Measurements from ENCODE around the gene CXCR5. TPM values are rescaled to one million over a fixed set of nuclear protein-coding genes. Genes with fewer than 3 reads are reported as not detected.
"Not testable (repeated sequence)": the region's sequence is repeated elsewhere in the genome, so short reads cannot be mapped to it uniquely, and the experiment has no call there.

The CXCR5 gene
- polyA plus RNA-seq = under 1 TPM; 0.22 to 1.00 (median 0.46) TPM

GRCh38 chr11:118883368-118884071 is at the start of gene CXCR5:
TSS of gene CXCR5 (plus strand) at chr11:118883892. CDS start at chr11:118883942, 50 bp downstream.
- WGBS, 3 donors = 77 to 82% (median 81%) methylated on average over 16 of the region's 16 CpGs
- H3K27ac ChIP-seq (ENCODE audit: low read depth, low read length) = no peak within 1 kb of the TSS

- WGBS, 3 donors = 55 to 67% (median 60%) methylated on average over 6 of the region's 6 CpGs
- no peak overlapping the region for H3K27ac ChIP-seq (ENCODE audit: low read depth, low read length)
These were observed 49.2 kb upstream of the CXCR5 start for GRCh38 chr11:118834427-118835028.

GRCh38 chr11:118837868-118838267 is 45.8 kb upstream of the CXCR5 start:
- no peak overlapping the region for H3K27ac ChIP-seq (ENCODE audit: low read depth, low read length)
- WGBS, 3 donors = 85 to 90% (median 87%) methylated on average over 8 of the region's 8 CpGs

GRCh38 chr11:118838905-118839553 is 44.7 kb upstream of the CXCR5 start:
- no peak overlapping the region for H3K27ac ChIP-seq (ENCODE audit: low read depth, low read length)
- 80 to 88% (median 88%) methylated on average over 4 of the region's 4 CpGs for WGBS, 3 donors

GRCh38 chr11:118841469-118842242 is 42.0 kb upstream of the CXCR5 start:
- WGBS, 3 donors = 81 to 86% (median 85%) methylated on average over 8 of the region's 8 CpGs
- no peak overlapping the region for H3K27ac ChIP-seq (ENCODE audit: low read depth, low read length)

- 25 to 33% (median 32%) methylated on average over 2 of the region's 2 CpGs for WGBS, 3 donors
- no peak overlapping the region for H3K27ac ChIP-seq (ENCODE audit: low read depth, low read length)
These were observed 41.3 kb upstream of the CXCR5 start for GRCh38 chr11:118842369-118842768.

- not testable (repeated sequence) for H3K27ac ChIP-seq (ENCODE audit: low read depth, low read length)
- WGBS, 3 donors = 83 to 87% (median 86%) methylated on average over 7 of the region's 7 CpGs
These were observed 40.8 kb upstream of the CXCR5 start for GRCh38 chr11:118842843-118843242.

- WGBS, 3 donors = 85 to 93% (median 88%) methylated on average over 2 of the region's 2 CpGs
- no peak overlapping the region for H3K27ac ChIP-seq (ENCODE audit: low read depth, low read length)
These were observed 40.1 kb upstream of the CXCR5 start for GRCh38 chr11:118843565-118843964.

GRCh38 chr11:118845369-118845768 is 38.3 kb upstream of the CXCR5 start:
- no peak overlapping the region for H3K27ac ChIP-seq (ENCODE audit: low read depth, low read length)

- no peak overlapping the region for H3K27ac ChIP-seq (ENCODE audit: low read depth, low read length)
- WGBS, 3 donors = 87 to 92% (median 90%) methylated on average over 3 of the region's 3 CpGs
These were observed 37.3 kb upstream of the CXCR5 start for GRCh38 chr11:118846181-118846935.

GRCh38 chr11:118849825-118850224 is 33.9 kb upstream of the CXCR5 start:
- 86 to 91% (median 87%) methylated on average over 4 of the region's 4 CpGs for WGBS, 3 donors
- H3K27ac ChIP-seq (ENCODE audit: low read depth, low read length) = no peak overlapping the region

GRCh38 chr11:118851970-118852369 is 31.7 kb upstream of the CXCR5 start:
- WGBS, 3 donors = 54 to 78% (median 57%) methylated on average over 3 of the region's 3 CpGs
- H3K27ac ChIP-seq (ENCODE audit: low read depth, low read length) = no peak overlapping the region

- WGBS, 3 donors = 92 to 96% (median 93%) methylated on average over 12 of the region's 12 CpGs
These were observed 30.0 kb upstream of the CXCR5 start for GRCh38 chr11:118853678-118854077.

GRCh38 chr11:118856314-118856713 is 27.4 kb upstream of the CXCR5 start:
- H3K27ac ChIP-seq (ENCODE audit: low read depth, low read length) = no peak overlapping the region
- WGBS, 3 donors = 68 to 93% (median 78%) methylated on average over 4 of the region's 4 CpGs

More at GRCh38 chr11:118853678-118854077, 30.0 kb upstream of the CXCR5 start:
- no peak overlapping the region for H3K27ac ChIP-seq (ENCODE audit: low read depth, low read length)

- WGBS, 3 donors = 91 to 94% (median 93%) methylated on average over 5 of the region's 5 CpGs
- no peak overlapping the region for H3K27ac ChIP-seq (ENCODE audit: low read depth, low read length)
These were observed 26.3 kb upstream of the CXCR5 start for GRCh38 chr11:118857385-118857784.

GRCh38 chr11:118859973-118860372 is 23.7 kb upstream of the CXCR5 start:
- 66 to 88% (median 70%) methylated on average over 4 of the region's 4 CpGs for WGBS, 3 donors
- H3K27ac ChIP-seq (ENCODE audit: low read depth, low read length) = no peak overlapping the region

GRCh38 chr11:118868659-118869058 is 15.0 kb upstream of the CXCR5 start:
- no peak overlapping the region for H3K27ac ChIP-seq (ENCODE audit: low read depth, low read length)
- 37 to 93% (median 92%) methylated on average over 2 of the region's 2 CpGs for WGBS, 3 donors

Data from adipose tissue (tissue), 3 donors.